Activated CD4-positive, CD25-positive, alpha-beta regulatory T cell treated with anti-CD3 and anti-CD28 coated beads, Interleukin-2, amount 50 U/mL, for 24 hours (primary cell): ENCODE measurements around the gene PCCA.

Source experiments
- ATAC-seq, 2 donors: fragments of 150-1000 bp; cut with Tn5 transposase; one replicate each; pipeline ENCODE4 v1.10.0; 2021; ENCODE audit warnings: mild to moderate bottlenecking in 1 of 2, moderate library complexity in 1 of 2

The PCCA gene

DNA sequence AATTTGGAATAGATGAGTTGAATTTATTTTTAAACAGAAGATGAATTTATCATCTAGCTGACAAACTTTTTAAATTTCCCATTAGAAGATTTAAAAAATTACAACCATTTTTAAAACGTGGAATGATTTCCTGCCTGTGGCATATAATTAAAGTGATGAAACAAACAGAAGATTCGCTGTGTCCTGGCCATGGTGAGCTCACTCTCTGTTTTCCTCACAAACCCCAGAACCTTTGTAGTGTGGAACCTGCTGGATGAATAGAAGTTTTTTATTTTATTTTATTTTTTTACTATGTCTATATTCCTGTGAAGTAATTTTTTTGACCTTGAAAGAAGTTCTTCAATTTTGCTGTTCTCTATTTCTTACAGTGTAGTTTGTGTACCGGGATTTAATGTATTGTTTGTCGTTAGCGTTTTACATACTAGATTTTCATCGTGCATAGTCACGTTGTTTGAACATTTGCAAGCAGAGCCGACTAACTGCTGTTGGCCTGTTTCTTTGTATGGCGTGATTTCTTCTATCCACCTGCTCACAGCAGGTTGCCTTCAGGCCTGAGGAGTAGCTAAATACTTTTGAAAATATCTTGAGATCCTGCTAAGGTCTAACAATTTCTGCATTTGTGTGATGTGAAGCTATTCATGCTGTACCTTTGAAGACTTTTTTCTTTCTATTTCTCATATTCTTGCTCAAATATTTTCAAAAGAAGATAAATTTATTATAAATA, 350.5 kb downstream of the PCCA start:
- no peak for ATAC-seq

DNA sequence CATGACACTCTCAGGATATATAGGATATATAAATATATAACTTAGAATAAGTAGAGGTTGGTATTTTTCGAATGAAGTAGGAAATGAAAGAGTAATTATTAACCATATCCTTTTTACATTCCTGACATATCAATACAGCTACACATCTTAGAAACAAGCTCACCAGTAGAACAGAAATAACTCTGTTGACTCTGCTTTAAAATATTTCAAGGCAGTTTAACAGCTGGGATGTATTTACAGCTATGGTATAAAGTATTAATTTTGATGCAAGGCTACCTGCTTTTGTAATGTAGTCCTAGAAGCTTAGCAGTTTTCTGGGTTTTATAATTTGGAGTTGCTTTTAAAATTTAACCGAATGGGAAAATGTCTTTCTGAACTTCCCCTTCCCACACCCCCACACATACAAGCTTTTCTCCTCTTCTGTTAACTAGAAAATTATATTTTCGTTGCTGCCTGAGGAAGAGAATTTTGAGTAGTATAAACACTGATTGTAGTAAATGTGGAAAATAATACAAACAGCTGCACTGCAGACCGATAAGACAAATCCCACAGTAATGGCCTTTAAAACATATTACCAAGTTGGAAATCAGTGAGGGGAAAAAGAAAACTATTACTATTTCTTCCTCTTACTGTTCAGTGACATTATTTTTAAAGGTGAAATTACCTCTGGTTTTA, 352.0 kb downstream of the PCCA start:
- no peak for ATAC-seq

DNA sequence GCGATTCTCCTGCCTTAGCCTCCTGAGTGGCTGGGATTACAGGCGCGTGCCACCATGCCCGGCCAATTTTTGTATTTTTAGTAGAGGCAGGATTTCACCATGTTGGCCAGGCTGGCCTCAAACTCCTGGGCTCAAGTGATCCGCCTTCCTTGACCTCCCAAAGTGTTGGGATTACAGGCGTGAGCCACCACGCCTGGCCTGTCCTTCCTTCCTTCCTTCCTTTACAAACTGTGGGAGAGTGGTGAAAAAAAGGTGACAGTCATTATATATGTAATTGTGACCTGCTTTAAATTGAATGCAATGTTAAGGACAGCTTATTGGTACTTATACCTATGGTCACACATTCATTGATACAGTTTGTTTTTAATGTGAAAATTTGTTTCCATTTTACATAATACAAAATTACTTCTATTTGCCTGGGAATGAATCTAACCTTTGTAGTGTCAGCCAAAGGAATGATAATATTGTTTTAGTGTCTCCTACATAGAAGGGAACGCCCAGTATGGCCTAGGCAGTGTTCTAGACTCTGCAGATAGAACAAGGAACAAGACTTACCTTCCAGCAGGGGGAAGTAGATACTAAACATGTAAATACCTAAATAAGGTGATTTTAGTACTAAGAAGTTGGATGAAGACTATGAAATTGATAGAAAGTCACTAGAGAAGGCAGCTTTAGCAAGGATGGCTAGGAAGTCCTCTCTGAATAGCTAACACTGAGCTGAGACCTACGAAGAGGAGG, 353.4 kb downstream of the PCCA start:
- no peak for ATAC-seq

DNA sequence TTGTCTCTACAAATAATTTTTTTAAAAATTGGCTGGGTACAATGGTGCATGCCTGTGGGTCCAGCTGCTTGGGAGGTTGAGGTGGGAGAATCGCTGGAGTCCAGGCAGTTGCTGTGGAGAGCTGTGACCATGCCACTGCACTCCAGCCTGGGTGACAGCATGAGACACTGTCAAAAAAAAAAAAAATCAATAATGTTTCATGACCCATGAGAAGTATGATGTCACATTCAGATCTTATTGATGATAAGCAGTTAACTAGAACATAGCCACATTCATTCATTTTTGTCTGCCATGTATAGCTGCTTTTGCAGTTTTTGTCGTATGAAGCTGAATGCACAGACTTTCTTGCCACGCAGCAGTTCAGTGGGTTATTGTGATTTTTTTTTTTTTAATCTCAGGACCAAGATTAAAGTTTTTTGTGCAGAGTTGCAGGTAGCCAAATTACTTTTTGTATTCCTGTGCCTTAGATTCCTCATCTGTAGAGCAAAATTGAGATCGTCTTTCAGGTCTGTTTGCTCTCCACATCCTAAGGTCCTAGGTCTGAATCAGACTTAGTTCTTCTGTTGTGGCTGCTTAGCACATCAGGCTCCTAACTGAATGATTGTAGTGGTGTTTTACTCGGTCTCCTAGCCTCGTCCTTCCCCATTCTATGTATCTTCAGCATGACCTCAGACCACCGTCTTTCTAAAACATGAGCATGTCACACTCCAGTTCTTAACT, 354.5 kb downstream of the PCCA start:
- ATAC-seq = no peak

DNA sequence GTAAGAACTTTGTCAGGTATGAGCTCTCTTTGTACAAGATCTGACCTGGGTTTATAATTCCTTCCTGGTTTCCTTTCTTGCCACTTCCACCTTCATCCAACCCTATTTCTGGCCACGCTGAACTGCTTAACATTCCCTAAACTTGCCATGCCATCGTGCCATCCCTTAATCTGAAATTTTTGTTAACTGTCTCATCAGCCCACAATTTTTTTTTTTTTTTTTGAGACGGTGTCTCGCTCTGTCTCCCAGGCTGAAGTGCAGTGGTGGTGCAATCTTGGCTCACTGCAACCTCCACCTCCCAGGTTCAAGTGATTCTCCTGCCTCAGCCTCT, 355.1 kb downstream of the PCCA start:
- ATAC-seq = no peak

DNA sequence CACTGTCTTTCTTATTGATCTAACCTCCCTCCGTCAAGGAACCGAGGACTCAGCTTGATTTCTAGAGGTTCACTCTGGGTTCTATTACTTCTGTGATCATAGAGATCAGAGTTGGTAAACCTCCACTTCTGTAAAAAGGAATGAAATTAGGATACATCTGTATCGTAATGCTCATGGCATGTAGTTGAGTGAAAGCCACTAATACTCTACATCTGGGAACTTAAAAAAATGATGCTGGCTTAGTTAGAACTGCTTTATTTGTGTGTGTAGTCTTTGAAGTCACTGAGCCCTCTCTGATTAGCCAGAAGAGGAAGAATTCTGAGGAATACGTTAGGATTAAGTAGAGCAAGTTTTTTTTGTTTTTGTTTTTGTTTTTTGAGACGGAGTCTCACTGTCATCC, 358.9 kb downstream of the PCCA start:
- no peak for ATAC-seq

DNA sequence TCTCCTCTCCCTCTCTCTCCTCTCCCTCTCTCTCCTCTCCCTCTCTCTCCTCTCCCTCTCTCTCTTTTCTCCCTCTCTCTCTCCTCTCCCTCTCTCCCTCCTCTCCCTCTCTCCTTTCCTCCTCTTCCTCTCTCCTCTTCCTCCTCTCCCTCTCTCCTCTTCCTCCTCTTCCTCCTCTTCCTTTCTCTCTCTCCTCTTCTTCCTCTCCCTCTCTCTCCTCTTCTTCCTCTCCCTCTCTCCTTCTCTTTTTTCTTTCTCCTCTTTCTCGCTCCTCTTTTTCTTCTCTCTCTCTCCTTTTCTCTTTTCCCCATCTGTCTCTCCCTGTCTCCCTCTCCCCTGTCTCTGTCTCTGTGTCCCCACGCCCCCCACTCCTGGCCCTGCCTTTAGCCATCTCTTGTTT, 363.0 kb downstream of the PCCA start:
- ATAC-seq = no peak

DNA sequence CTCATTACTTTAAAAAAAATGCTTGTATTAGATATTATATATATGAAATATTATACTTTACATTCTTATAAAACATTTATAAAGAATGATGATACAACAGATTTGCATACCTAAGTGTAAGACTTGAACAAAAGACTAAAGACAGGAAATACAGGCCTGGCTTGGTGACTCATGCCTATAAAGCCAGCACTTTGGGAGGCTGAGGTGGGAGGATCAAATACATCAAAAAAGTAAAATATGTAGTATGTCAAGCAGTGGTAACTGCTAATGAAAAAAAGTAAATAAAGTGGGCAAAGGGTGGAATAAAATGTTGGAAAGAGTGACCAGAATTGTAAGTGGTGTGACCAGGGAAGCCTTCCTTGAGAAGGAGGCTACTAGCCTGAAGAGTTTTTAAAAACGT, 366.0 kb downstream of the PCCA start:
- no peak for ATAC-seq

DNA sequence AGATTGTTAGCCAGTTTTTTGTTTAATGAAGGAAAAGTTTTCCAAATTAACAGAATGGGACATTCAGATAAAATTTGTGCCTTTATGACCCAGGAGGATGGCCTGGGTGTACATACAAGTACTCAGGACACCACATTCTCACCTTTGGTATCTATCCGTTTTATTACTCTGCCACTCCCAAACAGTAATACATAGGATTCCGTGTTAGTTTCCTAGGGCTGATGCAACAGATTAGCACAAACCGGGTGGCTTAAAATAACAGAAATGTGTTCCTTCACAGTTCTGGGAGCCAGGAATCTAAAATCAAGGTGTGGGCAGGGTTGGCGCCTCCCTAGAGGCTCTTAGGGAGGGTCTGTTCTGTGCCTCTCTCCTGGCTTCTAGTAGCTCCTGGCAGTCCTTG, 369.8 kb downstream of the PCCA start:
- ATAC-seq = no peak

DNA sequence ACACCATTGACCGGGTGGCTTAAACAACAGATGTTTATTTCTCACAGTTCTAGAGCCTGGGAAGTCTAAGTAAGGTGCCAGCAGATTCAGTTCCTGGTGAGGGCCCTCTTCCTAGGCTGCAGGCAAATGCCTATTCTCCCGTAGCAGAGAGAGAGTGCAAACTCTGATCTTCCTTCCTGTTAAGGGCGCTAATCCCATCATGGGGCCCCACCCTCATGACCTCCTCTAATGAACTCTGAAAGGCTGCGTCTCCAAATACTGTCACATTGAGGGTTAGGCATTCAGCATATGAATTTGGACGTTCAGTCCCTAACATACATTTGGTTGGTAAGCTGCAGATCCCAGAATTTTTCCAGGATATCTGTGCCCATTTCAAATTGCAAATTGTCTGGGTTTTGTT, 370.9 kb downstream of the PCCA start:
- no peak for ATAC-seq

DNA sequence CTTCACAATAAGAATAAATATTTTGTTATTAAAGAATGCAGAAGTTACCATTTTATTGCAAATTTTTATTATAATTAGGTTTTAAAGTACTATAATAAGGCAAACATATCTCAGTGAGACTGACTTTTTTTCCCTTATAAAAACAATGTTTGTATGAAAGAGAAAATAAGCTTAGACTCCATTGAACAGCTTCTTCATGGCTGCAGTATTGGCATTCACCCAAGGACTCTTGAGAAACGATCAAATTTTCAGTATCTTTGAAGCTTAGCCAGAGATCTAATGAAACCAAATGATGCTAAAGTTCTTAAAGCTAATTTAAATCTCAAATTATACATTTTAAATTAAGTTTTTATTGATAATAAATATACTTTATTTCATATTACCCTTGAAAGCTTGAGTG, 371.4 kb downstream of the PCCA start:
- ATAC-seq = no peak

DNA sequence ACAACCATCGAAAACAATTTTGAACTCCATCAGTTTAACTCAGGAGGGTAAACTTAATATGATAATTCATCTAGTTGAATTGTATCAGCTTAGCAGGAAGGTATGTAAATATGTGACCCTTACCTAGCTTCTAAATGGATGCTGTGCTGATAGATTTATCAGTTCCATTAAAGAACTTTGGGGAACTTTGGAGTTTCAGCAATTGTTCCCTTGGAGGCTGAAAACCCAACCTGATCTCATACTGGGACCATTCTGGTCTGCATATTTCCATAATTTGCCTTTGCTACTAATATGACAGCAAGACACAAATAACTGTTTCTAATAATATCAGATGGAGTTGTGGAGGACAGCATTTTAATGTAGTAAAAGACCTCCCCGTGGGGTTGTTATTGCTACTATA, 371.9 kb downstream of the PCCA start:
- ATAC-seq = no peak

DNA sequence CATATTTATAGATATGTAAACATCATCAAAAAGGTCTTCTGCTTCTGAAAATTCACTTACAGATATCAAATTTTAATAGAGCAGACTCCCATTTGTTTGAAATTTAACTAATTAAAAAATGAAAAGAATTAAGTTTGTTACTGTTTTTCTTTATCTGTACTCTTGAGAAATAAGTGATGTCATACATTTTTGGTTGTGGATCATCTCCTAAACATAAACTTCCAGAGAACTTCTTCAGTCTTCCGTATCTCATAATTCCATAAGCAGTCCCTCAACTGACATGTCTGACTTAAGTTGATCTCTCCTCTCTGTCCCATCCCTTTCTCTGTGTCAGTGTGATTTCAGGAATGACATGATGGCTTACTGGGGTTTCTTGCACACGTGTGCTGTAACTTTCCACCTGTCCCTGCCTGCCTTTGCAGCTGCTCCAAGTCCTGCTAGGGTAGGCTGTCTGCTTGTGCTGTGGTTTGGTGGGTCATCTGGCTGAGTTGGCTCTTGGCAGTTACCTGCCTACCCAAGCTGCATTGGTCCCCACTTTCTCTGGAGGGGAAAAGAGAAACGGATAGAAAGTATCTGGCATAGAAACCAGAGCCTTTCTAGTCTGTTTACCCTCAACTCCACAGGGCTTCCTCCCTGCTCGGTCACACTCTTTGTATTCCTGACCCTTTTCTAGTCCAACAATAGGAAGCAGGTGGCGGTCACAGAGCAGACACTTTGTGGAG, 372.6 kb downstream of the PCCA start:
- no peak for ATAC-seq

DNA sequence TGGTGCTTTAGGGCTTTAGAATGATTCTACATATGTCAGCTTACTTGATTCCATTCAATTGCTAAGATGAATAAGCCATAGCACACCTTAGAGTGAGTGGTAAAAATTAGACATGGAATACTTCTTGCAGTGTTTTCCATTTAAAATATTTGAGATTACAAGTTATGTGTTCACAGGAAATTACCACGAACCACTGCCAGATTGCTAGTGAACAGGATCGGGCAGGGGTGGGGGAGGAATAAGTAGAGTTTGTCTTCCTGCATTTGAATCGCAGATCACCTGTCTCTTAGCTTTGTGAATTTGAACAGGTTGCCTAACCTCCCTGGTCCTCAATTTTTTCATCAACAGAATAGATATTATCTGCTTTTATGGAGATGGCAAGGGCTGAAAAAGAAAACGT, 375.1 kb downstream of the PCCA start:
- no peak for ATAC-seq

DNA sequence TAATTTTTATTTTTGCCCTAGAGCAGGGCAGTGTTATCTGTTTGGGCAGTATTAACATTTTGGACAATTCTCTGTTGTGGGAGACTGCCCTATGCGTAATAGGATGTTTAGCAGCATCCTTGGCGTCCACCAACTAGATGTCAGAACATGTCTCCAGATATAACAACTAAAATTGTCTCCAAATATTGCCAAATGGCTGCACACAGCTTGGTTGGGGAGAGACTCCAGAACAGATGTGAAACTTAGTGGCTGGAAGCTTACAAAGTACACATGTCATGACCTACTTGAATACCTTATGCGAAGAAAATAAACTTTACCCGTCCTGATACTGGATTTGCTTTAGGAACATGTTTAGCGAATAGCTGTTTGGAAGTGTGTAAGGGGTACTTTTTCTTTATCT, 376.7 kb downstream of the PCCA start:
- no peak for ATAC-seq

DNA sequence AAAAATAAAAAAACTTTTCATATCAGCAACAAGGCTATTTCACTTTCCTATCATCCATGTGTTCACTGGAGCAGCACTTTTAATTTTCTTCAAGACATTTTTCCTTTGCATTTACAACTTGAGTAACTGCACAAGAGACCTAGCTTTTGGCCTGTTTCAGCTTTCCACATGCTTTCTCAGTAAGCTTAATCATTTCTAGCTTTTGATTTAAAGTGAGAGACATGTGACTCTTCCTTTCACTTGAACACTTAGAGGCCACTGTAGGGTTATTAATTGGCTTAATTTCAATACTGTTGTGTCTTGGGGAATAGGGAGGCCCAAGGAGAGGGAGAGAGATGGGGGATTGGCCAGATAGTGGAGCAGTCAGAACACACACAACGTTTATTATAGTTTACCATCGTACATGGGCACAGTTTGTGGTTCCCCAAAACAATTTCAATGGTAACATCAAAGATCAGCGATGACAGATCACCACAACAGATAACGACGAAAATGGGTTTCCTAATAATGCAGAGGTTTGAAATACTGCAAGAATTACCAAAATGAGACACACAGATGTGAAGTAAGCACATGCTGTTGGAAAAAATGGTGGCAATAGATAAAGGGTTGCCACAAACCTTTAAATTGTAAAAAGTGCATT, 382.1 kb downstream of the PCCA start:
- ATAC-seq = peak in 1 of 2 donors; percentile 33

DNA sequence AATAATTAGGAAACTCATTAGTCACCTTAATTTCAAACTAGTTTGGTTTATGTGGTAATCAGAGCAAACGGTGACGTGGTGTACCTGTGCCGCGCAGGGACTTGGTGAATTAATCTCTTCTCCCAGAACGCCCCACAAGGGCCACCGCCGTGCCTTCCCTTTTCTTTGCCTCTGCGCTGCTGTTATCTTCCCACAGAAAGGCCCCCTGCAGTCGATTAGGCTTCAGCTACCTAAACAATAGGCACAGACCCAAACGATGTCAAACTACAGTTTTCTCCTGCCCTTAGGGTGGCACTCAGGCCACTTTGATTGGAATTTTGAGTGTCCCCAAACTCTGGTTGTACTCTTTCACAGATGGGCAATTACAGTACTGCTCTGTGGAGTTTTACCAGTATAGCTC, 384.2 kb downstream of the PCCA start:
- ATAC-seq = no peak

DNA sequence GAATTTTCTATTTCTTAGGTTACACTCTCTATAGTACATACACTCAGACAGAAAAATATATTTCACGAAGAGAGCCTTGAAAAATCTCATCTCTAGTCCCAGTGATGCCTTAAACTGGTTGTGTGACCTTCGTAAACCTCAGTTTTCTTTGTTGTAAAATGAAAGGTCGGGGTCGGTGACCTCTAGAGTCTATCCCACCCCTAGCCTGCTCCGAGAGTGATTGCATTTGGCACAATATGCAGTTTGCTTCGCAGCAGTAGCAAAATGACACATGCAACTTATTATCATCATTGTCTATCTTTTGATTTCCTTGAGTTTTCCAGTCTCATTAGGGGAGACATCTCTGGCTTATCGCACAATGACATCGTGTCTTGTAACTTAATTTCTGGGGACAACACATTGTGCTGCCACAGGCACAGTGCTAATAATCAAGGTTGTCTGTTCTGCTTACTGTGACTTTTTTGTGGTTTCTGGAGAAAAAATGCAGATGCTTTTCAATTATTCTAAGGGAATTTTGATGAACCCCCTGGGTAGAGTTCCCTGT, 384.7 kb downstream of the PCCA start:
- ATAC-seq = no peak

DNA sequence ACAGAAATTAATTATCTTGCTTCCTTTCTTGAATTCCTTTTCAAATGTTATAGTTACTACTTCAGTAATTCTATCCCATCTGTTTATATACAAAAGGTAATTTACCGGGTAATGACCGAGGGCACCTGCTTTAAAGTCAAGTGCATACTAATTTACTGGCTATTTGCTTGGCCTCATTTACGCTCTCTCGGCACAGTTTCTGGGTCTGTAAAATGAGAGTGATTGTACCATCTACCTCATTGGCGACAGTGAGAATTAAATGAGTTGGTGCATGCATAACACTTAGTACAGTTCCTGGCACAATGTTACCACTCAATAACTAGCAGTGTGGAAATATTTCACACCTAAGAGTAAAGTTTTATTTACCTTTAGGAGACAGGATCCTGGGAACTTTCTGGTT, 388.1 kb downstream of the PCCA start:
- ATAC-seq = no peak

DNA sequence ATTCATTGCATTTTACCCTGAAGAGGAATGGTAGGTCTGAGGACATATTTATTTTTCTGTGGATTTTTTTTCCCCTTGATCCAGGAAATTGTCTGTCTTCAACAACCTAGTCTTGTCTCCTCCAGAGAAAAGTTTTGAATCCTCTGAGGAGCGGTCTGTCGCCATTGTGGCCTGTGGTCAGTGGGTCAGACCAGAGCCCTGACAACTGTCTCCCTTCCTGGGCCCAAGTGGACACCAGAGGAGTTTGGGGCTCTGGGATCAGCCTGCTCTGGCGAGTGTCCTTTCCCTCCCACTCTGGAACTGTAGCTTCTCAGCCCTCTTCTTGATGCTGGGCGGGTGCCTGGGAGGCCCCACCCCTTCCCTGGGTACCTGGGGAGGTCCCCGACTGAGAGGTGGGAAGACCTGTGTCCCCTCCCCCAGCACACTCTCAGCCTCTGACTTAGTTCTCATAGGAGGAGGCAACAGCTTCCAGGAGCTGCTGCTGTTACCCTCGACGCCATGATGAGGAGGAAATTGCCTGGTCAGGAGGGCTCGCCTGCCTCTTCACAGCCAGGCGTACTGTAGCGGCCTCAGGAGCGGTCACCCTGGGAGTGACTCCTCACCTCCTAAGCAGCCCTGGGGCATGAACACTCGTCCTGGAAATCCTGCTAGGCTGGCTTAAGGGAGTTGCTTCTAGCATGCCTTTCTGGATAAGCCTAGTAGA, 389.4 kb downstream of the PCCA start:
- ATAC-seq = no peak

DNA sequence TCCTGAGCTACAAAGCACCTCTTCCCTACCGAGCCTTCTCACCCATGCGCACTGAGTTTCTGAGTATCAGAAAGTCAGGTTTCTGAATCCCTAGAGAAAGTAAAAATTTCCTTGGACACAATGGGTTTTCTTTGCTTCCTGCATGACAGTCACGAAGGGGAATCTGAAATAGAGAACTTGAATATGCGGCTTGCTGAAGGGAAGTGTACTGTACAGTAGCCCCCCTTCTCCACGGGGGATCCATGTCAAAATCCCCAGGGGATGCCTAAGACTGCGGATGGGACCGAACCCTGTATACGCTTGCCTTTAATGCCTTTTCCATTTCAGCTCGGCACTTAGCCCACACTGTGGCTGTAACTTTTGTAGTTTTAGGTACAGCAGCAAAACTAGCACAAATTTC, 391.8 kb downstream of the PCCA start:
- no peak for ATAC-seq
